Hepatocyte (in vitro differentiated cells): ENCODE results near the gene JRKL.

ENCODE experiments used
- EZH2 ChIP-seq: fragments of 200-600 bp; sonication (generic); IDR thresholded peaks from 2 replicates; pipeline ENCODE4 v1.6.1; 2016; ENCODE audit warnings: antibody characterized with exemption, mild to moderate bottlenecking, borderline replicate concordance
- EZH2phosphoT487 ChIP-seq: fragments of 200-600 bp; sonication (generic); IDR thresholded peaks from one replicate; pipeline ENCODE4 v1.6.1; 2018; ENCODE audit warnings: antibody characterized with exemption, mild to moderate bottlenecking, low read depth, moderate library complexity; ENCODE audit not compliant: unreplicated experiment, severe bottlenecking
- TF ChIP-seq, protein P1 (sequence below): fragments of 200-600 bp; sonication (generic); IDR thresholded peaks from 2 replicates; pipeline ENCODE4 v1.5.1; 2016; ENCODE audit warnings: antibody characterized with exemption, mild to moderate bottlenecking; ENCODE audit not compliant: poor library complexity

DNA sequence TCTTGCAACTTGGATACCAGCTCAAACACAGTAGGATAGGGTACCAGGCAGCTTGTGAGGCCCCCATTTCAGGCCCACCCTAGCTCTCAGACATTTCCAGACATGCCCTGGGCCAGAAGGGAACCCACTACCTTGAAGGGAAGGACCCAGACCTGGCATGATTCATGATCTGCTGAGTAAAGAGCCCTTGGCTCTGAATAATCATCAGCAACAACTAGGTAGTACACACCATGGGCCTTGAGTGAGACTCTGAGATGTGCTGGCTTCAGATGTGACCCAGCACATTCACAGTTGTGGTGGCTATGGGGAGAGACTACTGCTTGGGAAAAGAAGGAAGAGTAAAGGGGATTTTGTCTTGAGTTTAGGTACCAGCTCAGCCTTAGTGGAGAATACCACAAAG lies 23.6 kb downstream of the JRKL start:
- TF ChIP-seq, protein P1, sequence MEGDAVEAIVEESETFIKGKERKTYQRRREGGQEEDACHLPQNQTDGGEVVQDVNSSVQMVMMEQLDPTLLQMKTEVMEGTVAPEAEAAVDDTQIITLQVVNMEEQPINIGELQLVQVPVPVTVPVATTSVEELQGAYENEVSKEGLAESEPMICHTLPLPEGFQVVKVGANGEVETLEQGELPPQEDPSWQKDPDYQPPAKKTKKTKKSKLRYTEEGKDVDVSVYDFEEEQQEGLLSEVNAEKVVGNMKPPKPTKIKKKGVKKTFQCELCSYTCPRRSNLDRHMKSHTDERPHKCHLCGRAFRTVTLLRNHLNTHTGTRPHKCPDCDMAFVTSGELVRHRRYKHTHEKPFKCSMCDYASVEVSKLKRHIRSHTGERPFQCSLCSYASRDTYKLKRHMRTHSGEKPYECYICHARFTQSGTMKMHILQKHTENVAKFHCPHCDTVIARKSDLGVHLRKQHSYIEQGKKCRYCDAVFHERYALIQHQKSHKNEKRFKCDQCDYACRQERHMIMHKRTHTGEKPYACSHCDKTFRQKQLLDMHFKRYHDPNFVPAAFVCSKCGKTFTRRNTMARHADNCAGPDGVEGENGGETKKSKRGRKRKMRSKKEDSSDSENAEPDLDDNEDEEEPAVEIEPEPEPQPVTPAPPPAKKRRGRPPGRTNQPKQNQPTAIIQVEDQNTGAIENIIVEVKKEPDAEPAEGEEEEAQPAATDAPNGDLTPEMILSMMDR: no peak
- TF ChIP-seq EZH2phosphoT487 (no peak), EZH2 (no peak)
